ENCODE results near the gene RGS10.

GRCh38 chr10:119511828-119512515, 30.5 kb downstream of the RGS10 start:
- TF ChIP-seq CTCF (IDR thresholded peaks at IDR 0.05) (no peak), POLR2A (IDR thresholded peaks at IDR 0.05) (no peak)
